ENCODE data around the gene TMTC2. TPM values are rescaled to one million over a fixed set of nuclear protein-coding genes. Genes with fewer than 3 reads are reported as not detected.

The TMTC2 gene
- total RNA-seq, 1 experiment from 2014 or later: 1.7 TPM

DNA sequence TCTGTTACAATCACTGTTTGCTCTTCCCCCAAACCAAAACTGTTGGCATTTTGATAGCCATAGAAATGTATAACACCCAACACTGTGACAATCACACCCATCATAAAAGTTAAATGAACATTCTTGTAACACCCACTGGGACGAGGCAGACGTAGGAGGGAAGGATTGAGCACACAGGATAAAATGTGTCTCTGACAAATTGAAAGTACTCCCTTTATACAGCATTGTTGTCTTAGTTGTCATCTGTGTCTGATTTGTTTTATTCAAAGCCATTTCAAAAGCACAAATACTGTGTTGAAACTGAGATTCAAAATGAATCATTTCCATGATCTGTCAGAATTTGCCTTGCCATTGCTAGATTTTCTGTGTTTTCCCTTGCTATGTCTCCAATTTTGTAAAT lies 436.3 kb downstream of the TMTC2 start:
- Mint-ChIP-seq H3K27ac (ENCODE audit: low read depth, unreplicated experiment) (no peak overlapping the region), H3K27me3 (ENCODE audit: insufficient read depth, unreplicated experiment) (no peaks in the 10 kb centered on the region), H3K36me3 (ENCODE audit: insufficient read depth, unreplicated experiment) (no peaks in the 10 kb centered on the region), H3K4me3 (ENCODE audit: unreplicated experiment) (no peak overlapping the region), H3K4me1 (ENCODE audit: insufficient read depth, unreplicated experiment) (no peaks in the 10 kb centered on the region), H3K9me3 (ENCODE audit: unreplicated experiment) (no peaks in the 10 kb centered on the region)
- ChIA-PET CTCF (no interaction called here), POLR2A (no interaction called here)
- no TSS peak for BruUV-seq (replicated peaks)
- DNase-seq (ENCODE audit: unreplicated experiment): no peak
- intact Hi-C loops (cut with micrococcal nuclease): no loop called here
- TF ChIP-seq, protein P1, sequence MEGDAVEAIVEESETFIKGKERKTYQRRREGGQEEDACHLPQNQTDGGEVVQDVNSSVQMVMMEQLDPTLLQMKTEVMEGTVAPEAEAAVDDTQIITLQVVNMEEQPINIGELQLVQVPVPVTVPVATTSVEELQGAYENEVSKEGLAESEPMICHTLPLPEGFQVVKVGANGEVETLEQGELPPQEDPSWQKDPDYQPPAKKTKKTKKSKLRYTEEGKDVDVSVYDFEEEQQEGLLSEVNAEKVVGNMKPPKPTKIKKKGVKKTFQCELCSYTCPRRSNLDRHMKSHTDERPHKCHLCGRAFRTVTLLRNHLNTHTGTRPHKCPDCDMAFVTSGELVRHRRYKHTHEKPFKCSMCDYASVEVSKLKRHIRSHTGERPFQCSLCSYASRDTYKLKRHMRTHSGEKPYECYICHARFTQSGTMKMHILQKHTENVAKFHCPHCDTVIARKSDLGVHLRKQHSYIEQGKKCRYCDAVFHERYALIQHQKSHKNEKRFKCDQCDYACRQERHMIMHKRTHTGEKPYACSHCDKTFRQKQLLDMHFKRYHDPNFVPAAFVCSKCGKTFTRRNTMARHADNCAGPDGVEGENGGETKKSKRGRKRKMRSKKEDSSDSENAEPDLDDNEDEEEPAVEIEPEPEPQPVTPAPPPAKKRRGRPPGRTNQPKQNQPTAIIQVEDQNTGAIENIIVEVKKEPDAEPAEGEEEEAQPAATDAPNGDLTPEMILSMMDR (IDR thresholded peaks at IDR 0.05; ENCODE audit: unreplicated experiment): no peak

DNA sequence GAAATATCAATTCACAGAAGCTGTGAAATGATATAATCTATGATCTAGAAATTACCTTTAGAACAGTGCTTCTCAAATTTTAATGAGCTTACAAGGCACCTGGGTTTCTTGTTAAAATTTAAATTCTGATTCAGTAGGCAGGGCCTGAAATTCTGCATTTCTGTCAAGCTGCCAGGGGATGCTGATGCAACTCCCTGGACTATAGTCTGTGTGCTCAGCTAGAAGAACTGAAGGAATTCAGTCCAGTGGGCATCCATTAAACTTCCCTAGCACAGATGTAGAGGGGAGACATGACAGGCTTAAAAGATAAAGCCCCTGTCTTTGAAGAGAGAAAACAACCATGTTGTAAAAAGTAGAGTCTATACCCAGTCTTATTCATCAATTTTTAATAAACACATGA lies 441.8 kb downstream of the TMTC2 start:
- ChIA-PET CTCF (interaction anchor here (0.7 kb wide), 1 partner anchor 1306 kb away, joined by 5 read pairs; no protein-coding TSS in a partner anchor), POLR2A (interaction anchor here (0.5 to 0.6 kb wide), 3 partner anchors 140 to 713 kb away, joined by 3 to 4 read pairs (median 4); no protein-coding TSS in a partner anchor)
- intact Hi-C loops (cut with micrococcal nuclease): no loop called here
- TF ChIP-seq, protein P1 (IDR thresholded peaks at IDR 0.05; ENCODE audit: unreplicated experiment): no peak
- Mint-ChIP-seq H3K4me1 (ENCODE audit: insufficient read depth, unreplicated experiment) (no peaks in the 10 kb centered on the region), H3K27ac (ENCODE audit: low read depth, unreplicated experiment) (no peak overlapping the region), H3K27me3 (ENCODE audit: insufficient read depth, unreplicated experiment) (no peaks in the 10 kb centered on the region), H3K9me3 (ENCODE audit: unreplicated experiment) (no peaks in the 10 kb centered on the region), H3K4me3 (ENCODE audit: unreplicated experiment) (no peak overlapping the region), H3K36me3 (ENCODE audit: insufficient read depth, unreplicated experiment) (no peaks in the 10 kb centered on the region)
- no TSS peak for BruUV-seq (replicated peaks)
- DNase-seq (ENCODE audit: unreplicated experiment): peak; percentile 15

- POLR2A ChIA-PET: no interaction called here
- CTCF ChIA-PET: interaction anchor here (0.6 kb wide), 1 partner anchor 16 kb away, joined by 3 read pairs; no protein-coding TSS in a partner anchor
- TF ChIP-seq, protein P1 (IDR thresholded peaks at IDR 0.05; ENCODE audit: unreplicated experiment): no peak
- no TSS peak for BruUV-seq (replicated peaks)
- Mint-ChIP-seq H3K36me3 (ENCODE audit: insufficient read depth, unreplicated experiment) (no peaks in the 10 kb centered on the region), H3K27me3 (ENCODE audit: insufficient read depth, unreplicated experiment) (no peaks in the 10 kb centered on the region), H3K9me3 (ENCODE audit: unreplicated experiment) (no peaks in the 10 kb centered on the region), H3K4me1 (ENCODE audit: insufficient read depth, unreplicated experiment) (no peaks in the 10 kb centered on the region), H3K27ac (ENCODE audit: low read depth, unreplicated experiment) (no peak overlapping the region), H3K4me3 (ENCODE audit: unreplicated experiment) (no peak overlapping the region)
- intact Hi-C loops (cut with micrococcal nuclease): no loop called here
- DNase-seq (ENCODE audit: unreplicated experiment): no peak
These were observed 443.5 kb downstream of the TMTC2 start for GRCh38 chr12:83130178-83130577.

- CTCF ChIA-PET: interaction anchor here (1.3 kb wide), 1 partner anchor 447 kb away, joined by 4 read pairs; no protein-coding TSS in a partner anchor
- no TSS peak for BruUV-seq (replicated peaks)
- no peaks in the 10 kb centered on the region for H3K9me3 Mint-ChIP-seq (ENCODE audit: unreplicated experiment)
These were observed 445.7 kb downstream of the TMTC2 start for GRCh38 chr12:83132360-83132759.

More at GRCh38 chr12:83132360-83132759, 445.7 kb downstream of the TMTC2 start:
- no peak for DNase-seq (ENCODE audit: unreplicated experiment)
- H3K36me3 Mint-ChIP-seq (ENCODE audit: insufficient read depth, unreplicated experiment): no peaks in the 10 kb centered on the region
- no peak overlapping the region for H3K27ac Mint-ChIP-seq (ENCODE audit: low read depth, unreplicated experiment)
- intact Hi-C loops (cut with micrococcal nuclease): no loop called here
- no peaks in the 10 kb centered on the region for H3K27me3 Mint-ChIP-seq (ENCODE audit: insufficient read depth, unreplicated experiment)
- no peak overlapping the region for H3K4me3 Mint-ChIP-seq (ENCODE audit: unreplicated experiment)
- TF ChIP-seq, protein P1 (IDR thresholded peaks at IDR 0.05; ENCODE audit: unreplicated experiment): no peak
- POLR2A ChIA-PET: no interaction called here
- H3K4me1 Mint-ChIP-seq (ENCODE audit: insufficient read depth, unreplicated experiment): no peaks in the 10 kb centered on the region
